Esophagus (tissue), 2 donors: ENCODE results near the gene KCNJ6. TPM values are rescaled to one million over a fixed set of nuclear protein-coding genes. Genes with fewer than 3 reads are reported as not detected.
A peak's percentile ranks its signal among the peaks of the same experiment; 100 is the strongest.
"Not testable (repeated sequence)": the region's sequence is repeated elsewhere in the genome, so short reads cannot be mapped to it uniquely, and the experiment has no call there.

ENCODE experiments used
- H3K27ac ChIP-seq, 2 donors: one replicate each; pipeline ENCODE4 v1.5.1; 2013; ENCODE audit warnings: low read depth in 2 of 2, mild to moderate bottlenecking in 2 of 2, inconsistent platforms in 1 of 2, low read length in 1 of 2, moderate library complexity in 1 of 2
- H3K27me3 ChIP-seq, 2 donors: one replicate each; pipeline ENCODE4 v1.6.1; 2013; ENCODE audit warnings: low read length in 2 of 2, control low read depth in 1 of 2, mild to moderate bottlenecking in 1 of 2; ENCODE audit not compliant: insufficient read depth in 2 of 2, control insufficient read depth in 1 of 2
- H3K36me3 ChIP-seq, 2 donors: one replicate each; pipeline ENCODE4 v1.6.1; 2013; ENCODE audit warnings: low read length in 1 of 2; ENCODE audit not compliant: control insufficient read depth in 2 of 2, insufficient read depth in 2 of 2
- H3K4me1 ChIP-seq, 2 donors: one replicate each; pipeline ENCODE4 v1.6.1; 2013; ENCODE audit warnings: low read length in 1 of 2; ENCODE audit not compliant: control insufficient read depth in 2 of 2, insufficient read depth in 2 of 2
- H3K4me3 ChIP-seq, 2 donors: one replicate each; pipeline ENCODE4 v1.5.1; 2013; ENCODE audit warnings: low read length in 2 of 2, mild to moderate bottlenecking in 2 of 2, low read depth in 1 of 2, moderate library complexity in 1 of 2
- H3K9me3 ChIP-seq, 2 donors: one replicate each; pipeline ENCODE4 v1.6.1; 2013; ENCODE audit warnings: mild to moderate bottlenecking in 2 of 2, low read depth in 1 of 2, low read length in 1 of 2, moderate library complexity in 1 of 2; ENCODE audit not compliant: control insufficient read depth in 2 of 2, insufficient read depth in 1 of 2
- WGBS, 2 donors: extraction: QIAGEN DNeasy Blood & Tissue Kit; methylation state at CpG; one replicate each; pipeline ENCODE4 v1.1.7; 2013; 5-methylcytosine and 5-hydroxymethylcytosine counted together
- polyA plus RNA-seq, 2 donors: library from polyadenylated mRNA; stranded (reverse); fragments of 200-250 nt; gene quantifications; one replicate each; pipeline ENCODE4 v1.2.3, GENCODE V29; 2013
- donor health status: healthy with polysubstance abuse.
- donor health status: Bipolar disorder and iron deficiency.

KCNJ6 gene
- polyA plus RNA-seq, 2 donors, result under 0.01 TPM; not detected in 1

DNA sequence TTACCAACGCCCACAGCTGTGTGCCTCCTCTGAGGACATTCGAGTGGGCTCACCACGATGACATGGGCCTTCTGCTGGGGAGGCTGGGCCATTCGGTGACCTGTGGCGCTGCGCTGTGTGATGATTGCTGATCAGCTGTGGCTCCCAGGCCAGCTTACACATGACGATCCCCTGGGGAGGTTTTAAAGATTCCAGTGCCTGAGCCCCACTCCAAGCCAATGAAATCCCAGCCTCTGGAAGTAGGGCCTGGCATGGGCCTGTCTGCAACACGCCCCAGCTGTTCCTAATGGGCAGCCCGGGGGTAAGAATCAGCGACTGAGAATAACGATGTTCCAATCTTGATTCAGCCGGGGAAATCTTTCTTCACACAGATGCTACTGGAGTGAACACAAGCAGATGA, 153.7 kb downstream of the KCNJ6 start:
- H3K4me1 ChIP-seq, result peaks cover 5 to 13% of the 10 kb centered on the region in 2 donors
- WGBS, 2 donors, result 42 to 65% methylated on average over 12 of the region's 12 CpGs
- no peaks in the 10 kb centered on the region for H3K9me3 ChIP-seq
- no peaks in the 10 kb centered on the region for H3K27me3 ChIP-seq
- peak overlapping the region in 1 of 2 donors; percentile 9 for H3K27ac ChIP-seq
- H3K4me3 ChIP-seq, result no peak overlapping the region
- H3K36me3 ChIP-seq, result no peaks in the 10 kb centered on the region

DNA sequence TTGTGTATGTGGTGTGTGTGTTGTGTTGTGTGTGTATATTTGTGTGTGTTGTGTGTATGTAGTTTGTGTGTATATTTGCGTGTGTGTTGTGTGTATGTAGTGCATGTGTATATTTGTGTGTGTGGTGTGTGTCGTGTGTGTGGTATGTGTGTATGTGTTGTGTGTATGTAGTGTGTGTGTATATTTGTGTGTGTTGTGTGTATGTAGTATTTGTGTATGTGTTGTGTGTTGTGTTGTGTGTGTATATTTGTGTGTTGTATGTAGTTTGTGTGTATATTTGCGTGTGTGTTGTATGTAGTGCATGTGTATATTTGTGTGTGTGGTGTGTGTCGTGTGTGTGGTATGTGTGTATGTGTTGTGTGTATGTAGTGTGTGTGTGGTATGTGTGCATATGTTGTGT, 154.9 kb downstream of the KCNJ6 start:
- H3K4me3 ChIP-seq, H3K36me3 ChIP-seq, H3K27me3 ChIP-seq, H3K27ac ChIP-seq, H3K9me3 ChIP-seq, H3K4me1 ChIP-seq: not testable (repeated sequence)
- WGBS, 2 donors, result 91 to 95% methylated on average over 4 of the region's 4 CpGs

DNA sequence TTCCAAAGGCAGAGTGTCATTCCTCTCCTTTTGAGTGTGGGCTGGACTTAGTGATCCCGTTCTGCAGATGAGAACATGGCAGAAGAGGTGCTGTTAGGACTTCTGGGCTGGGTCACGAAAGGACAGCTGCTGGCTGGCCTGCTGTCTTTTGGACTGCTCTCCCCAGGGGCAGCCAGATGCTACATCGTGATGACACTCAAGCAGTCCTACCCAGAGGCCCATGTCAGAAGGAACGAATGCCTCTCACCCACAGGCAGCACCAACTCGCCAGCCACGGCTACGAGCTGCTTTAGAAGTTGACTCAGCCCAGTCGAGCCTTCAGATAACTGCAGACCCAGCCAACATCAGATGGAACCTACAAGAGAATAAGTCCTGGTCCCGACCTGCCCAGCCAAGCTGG, 156.5 kb downstream of the KCNJ6 start:
- Histone ChIP-seq H3K27me3 (no peaks in the 10 kb centered on the region), H3K27ac (no peak overlapping the region), H3K4me3 (no peak overlapping the region), H3K4me1 (peaks cover 4 to 9% of the 10 kb centered on the region in 2 donors), H3K9me3 (no peaks in the 10 kb centered on the region), H3K36me3 (no peaks in the 10 kb centered on the region)
- WGBS, 2 donors, result 87 to 88% methylated on average over 9 of the region's 9 CpGs

DNA sequence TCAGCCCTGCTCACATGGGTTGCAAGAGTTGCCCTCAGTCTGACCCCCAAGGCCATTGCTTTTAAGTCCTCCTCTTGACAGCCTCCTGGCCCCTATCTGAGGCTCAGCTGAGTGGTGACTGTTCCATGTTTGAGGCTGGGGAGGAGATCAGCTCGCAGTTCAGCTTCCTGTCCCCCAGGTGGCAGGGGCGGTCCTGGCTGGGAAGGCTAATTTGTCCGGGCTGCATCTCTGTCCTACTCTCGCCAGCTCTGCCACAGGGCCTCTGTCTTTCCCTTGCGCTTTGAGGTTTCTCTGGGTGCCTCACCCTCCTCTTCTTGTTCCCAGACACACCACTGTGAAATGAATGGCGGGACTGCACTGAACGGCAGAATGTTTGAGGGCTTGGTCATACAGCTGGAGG, 157.3 kb downstream of the KCNJ6 start:
- Histone ChIP-seq H3K27me3 (no peaks in the 10 kb centered on the region), H3K4me1 (peaks cover 2 to 9% of the 10 kb centered on the region in 2 donors), H3K4me3 (no peak overlapping the region), H3K27ac (no peak overlapping the region), H3K36me3 (no peaks in the 10 kb centered on the region), H3K9me3 (no peaks in the 10 kb centered on the region)
- WGBS, 2 donors, result 41 to 45% methylated on average over 7 of the region's 7 CpGs

DNA sequence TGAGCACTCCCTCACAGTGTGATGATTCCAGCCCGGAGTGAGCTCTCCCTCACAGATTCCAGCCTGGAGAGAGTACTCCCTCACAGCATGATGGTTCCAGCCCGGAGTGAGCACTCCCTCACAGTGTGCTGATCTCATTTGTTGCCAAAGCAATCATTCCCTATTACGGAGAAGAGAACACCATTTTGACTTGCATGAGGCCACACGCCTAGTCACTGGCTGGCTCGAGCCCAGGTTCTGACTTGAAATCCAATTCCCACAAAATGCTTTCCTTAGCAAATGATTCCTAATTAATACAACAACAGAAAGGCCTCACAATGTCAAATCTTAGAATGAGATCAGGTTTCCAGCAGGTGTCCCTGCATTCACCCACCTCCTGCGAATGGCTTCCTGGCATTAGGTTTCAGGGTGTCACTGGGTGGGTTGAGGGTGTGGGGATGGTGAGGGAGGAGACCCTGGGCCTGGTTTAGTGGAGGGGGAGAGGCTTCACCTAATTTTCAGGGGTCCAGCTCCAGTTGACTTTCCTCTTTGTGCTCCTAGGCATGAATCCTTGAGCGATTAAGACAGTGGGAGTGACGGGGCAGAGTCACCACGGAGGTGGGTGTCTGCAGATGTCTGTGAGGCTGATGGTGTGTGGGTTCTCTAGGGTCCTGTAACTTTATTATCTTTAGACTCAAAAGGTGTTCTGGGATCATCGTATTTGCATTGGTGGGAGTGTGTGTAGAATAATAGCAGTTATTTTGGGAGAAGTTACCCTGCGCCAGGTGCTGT, 158.5 kb downstream of the KCNJ6 start:
- Histone ChIP-seq H3K27ac (no peak overlapping the region), H3K36me3 (no peaks in the 10 kb centered on the region), H3K9me3 (no peaks in the 10 kb centered on the region), H3K4me1 (peaks cover 0 to 4% of the 10 kb centered on the region in 2 donors), H3K4me3 (no peak overlapping the region), H3K27me3 (no peaks in the 10 kb centered on the region)
- 60 to 61% methylated on average over 11 of the region's 11 CpGs for WGBS, 2 donors

DNA sequence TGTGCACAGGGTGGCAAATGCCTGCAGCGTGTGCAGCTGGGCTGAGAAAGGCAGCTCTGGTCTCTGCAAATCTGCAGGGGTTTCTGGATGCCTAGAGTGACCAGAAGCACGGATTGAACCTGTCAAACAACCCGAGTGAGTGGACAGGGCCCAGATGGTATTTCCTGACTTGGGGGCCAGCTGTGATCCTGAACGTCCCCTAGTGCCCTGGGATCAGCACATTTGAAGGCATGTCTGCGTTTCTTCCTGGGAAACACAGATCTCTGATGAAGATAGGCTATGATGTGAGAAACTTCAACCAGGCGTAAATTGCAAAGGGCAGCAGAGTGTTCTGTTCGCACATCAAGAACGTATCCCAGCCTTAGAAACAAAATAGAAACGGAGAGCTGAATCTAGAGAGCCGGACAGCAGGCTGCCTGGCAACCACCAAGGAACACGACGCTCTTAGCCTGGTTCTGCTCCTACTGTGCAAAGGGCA, 163.1 kb downstream of the KCNJ6 start:
- WGBS, 2 donors, result 56 to 60% methylated on average over 12 of the region's 12 CpGs
- no peak overlapping the region for H3K4me3 ChIP-seq
- H3K4me1 ChIP-seq, result no peaks in the 10 kb centered on the region

DNA sequence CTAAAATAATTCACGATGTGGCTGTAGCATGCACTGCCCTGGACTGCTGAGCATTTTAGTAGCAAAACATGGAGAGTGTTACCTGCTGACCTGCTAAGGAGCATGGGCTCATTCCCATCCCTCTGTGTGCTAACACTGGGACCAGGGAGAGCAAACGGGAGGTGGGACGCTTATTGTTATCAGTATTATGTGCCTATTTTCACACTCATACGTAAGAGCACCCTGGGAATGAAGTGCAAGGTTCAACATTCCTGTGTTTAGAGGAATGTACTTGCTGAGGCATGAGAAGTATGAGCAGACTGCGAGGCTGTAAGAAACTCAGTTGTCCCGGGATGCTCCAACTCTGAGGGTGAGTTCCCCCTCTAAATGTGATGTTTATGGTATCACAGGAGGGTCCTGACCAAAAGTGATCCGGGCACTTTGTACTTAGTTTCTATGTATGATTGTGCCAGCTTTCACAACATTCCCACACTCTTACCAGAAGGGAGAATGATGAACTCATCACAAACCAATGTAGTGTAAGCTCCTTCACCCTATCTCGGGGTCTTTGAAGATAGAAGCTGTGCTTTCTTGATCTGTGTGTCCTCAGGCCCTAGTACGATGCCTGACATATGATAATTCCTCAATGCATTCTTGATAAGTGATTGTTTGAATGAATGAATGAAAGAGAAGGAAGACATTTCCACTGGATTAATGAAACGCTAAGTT, 164.8 kb downstream of the KCNJ6 start:
- Histone ChIP-seq H3K9me3 (no peaks in the 10 kb centered on the region), H3K36me3 (no peaks in the 10 kb centered on the region), H3K4me3 (no peak overlapping the region), H3K4me1 (no peaks in the 10 kb centered on the region), H3K27ac (no peak overlapping the region), H3K27me3 (no peaks in the 10 kb centered on the region)
- WGBS, 2 donors, result 71 to 82% methylated on average over 10 of the region's 10 CpGs

More for the DNA sequence above, 163.1 kb downstream of the KCNJ6 start:
- H3K9me3 ChIP-seq, result no peaks in the 10 kb centered on the region
- H3K36me3 ChIP-seq, result no peaks in the 10 kb centered on the region
- H3K27ac ChIP-seq, result no peak overlapping the region
- H3K27me3 ChIP-seq, result no peaks in the 10 kb centered on the region

DNA sequence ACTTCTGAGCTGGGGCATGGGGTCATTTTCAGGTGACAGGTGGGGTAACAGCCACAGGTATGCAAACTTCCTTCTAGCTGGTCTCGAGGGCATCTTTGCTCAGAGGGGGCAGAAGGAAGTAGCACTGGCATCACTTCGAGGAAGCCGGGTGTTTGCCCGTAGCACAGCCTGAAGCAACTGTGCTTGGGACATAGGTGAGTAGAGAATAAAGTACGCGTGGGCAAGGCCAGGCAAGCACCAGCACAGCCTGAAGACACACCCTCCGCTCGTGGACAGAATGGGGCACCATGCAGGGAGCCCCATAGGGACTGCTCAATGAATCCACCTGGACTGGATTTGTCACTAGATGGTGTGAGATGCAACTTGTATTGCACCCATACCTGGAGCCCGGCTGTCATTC, 167.1 kb downstream of the KCNJ6 start:
- Histone ChIP-seq H3K4me3 (no peak overlapping the region), H3K4me1 (no peaks in the 10 kb centered on the region)
- 51 to 53% methylated on average over 9 of the region's 9 CpGs for WGBS, 2 donors

DNA sequence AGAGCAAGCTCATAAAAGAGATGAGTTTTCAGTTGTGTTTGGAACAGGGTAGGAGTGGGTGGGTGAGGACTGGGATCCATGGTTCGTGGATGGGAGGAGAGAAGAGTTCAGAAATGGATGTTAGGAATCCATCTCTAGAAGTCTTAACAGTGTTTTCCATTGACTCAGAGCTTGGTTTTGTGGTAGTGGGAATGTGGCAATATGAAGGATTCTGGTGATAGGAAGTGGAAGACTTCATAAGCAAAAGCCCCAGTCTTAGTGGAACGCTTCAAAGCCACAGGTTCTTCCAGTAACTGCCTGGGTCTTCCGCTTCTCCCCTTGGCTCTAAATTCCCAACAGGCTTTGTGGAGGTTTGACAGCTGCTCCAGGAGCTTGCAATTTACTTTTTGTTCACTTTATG, 167.9 kb downstream of the KCNJ6 start:
- Histone ChIP-seq H3K4me3 (no peak overlapping the region), H3K27me3 (no peaks in the 10 kb centered on the region), H3K27ac (no peak overlapping the region), H3K9me3 (no peaks in the 10 kb centered on the region), H3K4me1 (no peaks in the 10 kb centered on the region), H3K36me3 (no peaks in the 10 kb centered on the region)
- WGBS, 2 donors, result 84 to 87% methylated on average over 3 of the region's 3 CpGs

More for the DNA sequence above, 167.1 kb downstream of the KCNJ6 start:
- Histone ChIP-seq H3K27me3 (no peaks in the 10 kb centered on the region), H3K27ac (no peak overlapping the region), H3K9me3 (no peaks in the 10 kb centered on the region), H3K36me3 (no peaks in the 10 kb centered on the region)
